Mesothelial cell of epicardium (in vitro differentiated cells): ENCODE data around the gene SIVA1. TPM values are rescaled to one million over a fixed set of nuclear protein-coding genes. Genes with fewer than 3 reads are reported as not detected.

Source experiments
- DNase-seq, 2 experiments: peaks; one replicate each; pipeline ENCODE4 v3.0.0; 2021; ENCODE audit warnings: low spot score in 2 of 2; ENCODE audit not compliant: unreplicated experiment in 2 of 2
- H3K27ac Mint-ChIP-seq: 2 replicates; pipeline ENCODE4 v1.8.0; 2021; ENCODE audit warnings: mixed read lengths
- H3K27me3 Mint-ChIP-seq: 2 replicates; pipeline ENCODE4 v1.8.0; 2021; ENCODE audit warnings: low read depth, mixed read lengths
- H3K36me3 Mint-ChIP-seq: 2 replicates; pipeline ENCODE4 v1.8.0; 2021; ENCODE audit warnings: mixed read lengths
- H3K4me1 Mint-ChIP-seq: 2 replicates; pipeline ENCODE4 v1.8.0; 2021; ENCODE audit warnings: mixed read lengths
- H3K4me3 Mint-ChIP-seq: 2 replicates; pipeline ENCODE4 v1.8.0; 2021; ENCODE audit warnings: mild to moderate bottlenecking, moderate library complexity, mixed read lengths
- H3K9me3 Mint-ChIP-seq: 2 replicates; pipeline ENCODE4 v1.8.0; 2021; ENCODE audit warnings: mixed read lengths
- total RNA-seq: library from RNA; stranded (reverse); gene quantifications from 3 replicates; pipeline ENCODE4 v1.2.1, GENCODE V29; 2021
- TF ChIP-seq, protein P1 (sequence below): fragments of 200-600 bp; sonication (generic); IDR thresholded peaks from one replicate; pipeline ENCODE4 v1.5.0; 2021; ENCODE audit warnings: antibody characterized with exemption; ENCODE audit not compliant: unreplicated experiment

Gene SIVA1
- total RNA-seq, 1 donor from 2014 or later = 70.9 TPM

GRCh38 chr14:104775073-104775489 is 22.1 kb downstream of the SIVA1 start:
- H3K4me3 Mint-ChIP-seq = no peak overlapping the region
- peaks cover 3% of the 10 kb centered on the region for H3K4me1 Mint-ChIP-seq
- TF ChIP-seq, protein P1, sequence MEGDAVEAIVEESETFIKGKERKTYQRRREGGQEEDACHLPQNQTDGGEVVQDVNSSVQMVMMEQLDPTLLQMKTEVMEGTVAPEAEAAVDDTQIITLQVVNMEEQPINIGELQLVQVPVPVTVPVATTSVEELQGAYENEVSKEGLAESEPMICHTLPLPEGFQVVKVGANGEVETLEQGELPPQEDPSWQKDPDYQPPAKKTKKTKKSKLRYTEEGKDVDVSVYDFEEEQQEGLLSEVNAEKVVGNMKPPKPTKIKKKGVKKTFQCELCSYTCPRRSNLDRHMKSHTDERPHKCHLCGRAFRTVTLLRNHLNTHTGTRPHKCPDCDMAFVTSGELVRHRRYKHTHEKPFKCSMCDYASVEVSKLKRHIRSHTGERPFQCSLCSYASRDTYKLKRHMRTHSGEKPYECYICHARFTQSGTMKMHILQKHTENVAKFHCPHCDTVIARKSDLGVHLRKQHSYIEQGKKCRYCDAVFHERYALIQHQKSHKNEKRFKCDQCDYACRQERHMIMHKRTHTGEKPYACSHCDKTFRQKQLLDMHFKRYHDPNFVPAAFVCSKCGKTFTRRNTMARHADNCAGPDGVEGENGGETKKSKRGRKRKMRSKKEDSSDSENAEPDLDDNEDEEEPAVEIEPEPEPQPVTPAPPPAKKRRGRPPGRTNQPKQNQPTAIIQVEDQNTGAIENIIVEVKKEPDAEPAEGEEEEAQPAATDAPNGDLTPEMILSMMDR = no peak
- no peaks in the 10 kb centered on the region for H3K9me3 Mint-ChIP-seq
- DNase-seq = no peak
- peaks cover 24% of the 10 kb centered on the region for H3K36me3 Mint-ChIP-seq
- no peak overlapping the region for H3K27ac Mint-ChIP-seq
- no peaks in the 10 kb centered on the region for H3K27me3 Mint-ChIP-seq

GRCh38 chr14:104776481-104776880 is 23.5 kb downstream of the SIVA1 start:
- H3K4me3 Mint-ChIP-seq = no peak overlapping the region
- DNase-seq = no peak
- no peaks in the 10 kb centered on the region for H3K4me1 Mint-ChIP-seq
- no peaks in the 10 kb centered on the region for H3K9me3 Mint-ChIP-seq
- no peaks in the 10 kb centered on the region for H3K27me3 Mint-ChIP-seq
- H3K36me3 Mint-ChIP-seq = peaks cover 13% of the 10 kb centered on the region
- no peak overlapping the region for H3K27ac Mint-ChIP-seq
- TF ChIP-seq, protein P1 = no peak

- TF ChIP-seq, protein P1 = no peak
- no peaks in the 10 kb centered on the region for H3K4me1 Mint-ChIP-seq
- H3K9me3 Mint-ChIP-seq = no peaks in the 10 kb centered on the region
- H3K27me3 Mint-ChIP-seq = no peaks in the 10 kb centered on the region
- H3K36me3 Mint-ChIP-seq = peaks cover 6% of the 10 kb centered on the region
- no peak for DNase-seq
- H3K4me3 Mint-ChIP-seq = no peak overlapping the region
- no peak overlapping the region for H3K27ac Mint-ChIP-seq
These were observed 24.2 kb downstream of the SIVA1 start for GRCh38 chr14:104776961-104777807.

- DNase-seq = no peak
- no peaks in the 10 kb centered on the region for H3K9me3 Mint-ChIP-seq
- H3K4me1 Mint-ChIP-seq = no peaks in the 10 kb centered on the region
- no peaks in the 10 kb centered on the region for H3K27me3 Mint-ChIP-seq
- TF ChIP-seq, protein P1 = no peak
- H3K27ac Mint-ChIP-seq = no peak overlapping the region
- H3K36me3 Mint-ChIP-seq = peaks cover 4% of the 10 kb centered on the region
- no peak overlapping the region for H3K4me3 Mint-ChIP-seq
These were observed 24.9 kb downstream of the SIVA1 start for GRCh38 chr14:104777808-104778249.

GRCh38 chr14:104778694-104779331 is 25.9 kb downstream of the SIVA1 start:
- no peak for DNase-seq
- H3K9me3 Mint-ChIP-seq = no peaks in the 10 kb centered on the region
- no peak overlapping the region for H3K27ac Mint-ChIP-seq
- TF ChIP-seq, protein P1 = no peak
- no peaks in the 10 kb centered on the region for H3K4me1 Mint-ChIP-seq
- H3K4me3 Mint-ChIP-seq = no peak overlapping the region
- peaks cover 4% of the 10 kb centered on the region for H3K36me3 Mint-ChIP-seq
- H3K27me3 Mint-ChIP-seq = no peaks in the 10 kb centered on the region
